T-cell (primary cell): ENCODE results near the gene ADAM33. TPM values are rescaled to one million over a fixed set of nuclear protein-coding genes. Genes with fewer than 3 reads are reported as not detected.

Experiments used
- ATAC-seq, 4 experiments: fragments of 200-7000 bp in 3 of 4; fragments of 150-1000 bp in 1 of 4; cut with Tn5 transposase; replicated peaks in 1 of 4; 1 replicate in 3 of 4; 2 replicates in 1 of 4; pipeline ENCODE4 v1.10.0; 2021; ENCODE audit warnings: moderate library complexity in 3 of 4, mild to moderate bottlenecking in 2 of 4, moderate number of reproducible peaks in 1 of 4
- CTCF ChIA-PET, 2 donors: fragments of 300-600 bp; sonication (Branson Sonifier 250); formaldehyde crosslinking; loops; one replicate each; lab custom pipeline; 2022; ENCODE audit warnings: antibody characterized with exemption in 2 of 2; lab: Charles Lee
- POLR2A ChIA-PET, 2 donors: fragments of 300-600 bp; sonication (Branson Sonifier 250); formaldehyde crosslinking; loops; one replicate each; lab custom pipeline; 2022; ENCODE audit warnings: antibody characterized with exemption in 2 of 2; lab: Charles Lee
- DNase-seq, 35 experiments: peaks; one replicate each; pipeline versions ENCODE4 v3.0.0 to v3.0.0-alpha.2; 2013 to 2023
- H3K27ac ChIP-seq: one replicate; pipeline ENCODE4 v1.5.1; 2013; ENCODE audit warnings: low read length
- H3K27me3 ChIP-seq, 2 experiments: replicated peaks in 1 of 2; 1 replicate in 1 of 2; 2 replicates in 1 of 2; pipeline versions ENCODE4 v1.6.1 to v1.7.0; 2013; ENCODE audit warnings: low read length in 1 of 2, mixed read lengths in 1 of 2; ENCODE audit not compliant: control insufficient read depth in 2 of 2, insufficient read depth in 2 of 2; ENCODE audit errors: extremely low read depth in 1 of 2
- H3K36me3 ChIP-seq, 2 donors: 1 replicate in 1 of 2; 2 replicates in 1 of 2; pipeline versions ENCODE4 v1.6.1 to v1.7.0; 2013; ENCODE audit warnings: low read length in 1 of 2; ENCODE audit not compliant: control insufficient read depth in 2 of 2, insufficient read depth in 1 of 2; ENCODE audit errors: extremely low read depth in 1 of 2
- H3K4me1 ChIP-seq, 2 experiments: 1 replicate in 1 of 2; 2 replicates in 1 of 2; pipeline versions ENCODE4 v1.6.1 to v1.7.0; 2013; ENCODE audit warnings: low read length in 2 of 2, mixed read lengths in 1 of 2; ENCODE audit not compliant: insufficient read depth in 2 of 2, control insufficient read depth in 1 of 2; ENCODE audit errors: extremely low read depth in 1 of 2
- H3K4me3 ChIP-seq, 2 donors: 1 replicate in 1 of 2; 2 replicates in 1 of 2; pipeline versions ENCODE4 v1.5.1 to v1.7.0; 2013; ENCODE audit warnings: mild to moderate bottlenecking in 2 of 2, low read length in 1 of 2, moderate library complexity in 1 of 2; ENCODE audit not compliant: control insufficient read depth in 1 of 2; ENCODE audit errors: extremely low read depth in 1 of 2
- H3K9me3 ChIP-seq: 2 replicates; pipeline ENCODE4 v1.7.0; 2013
- H3K27ac Mint-ChIP-seq, 2 donors: one replicate each; pipeline ENCODE4 v1.8.0; 2020 to 2021; ENCODE audit warnings: mild to moderate bottlenecking in 2 of 2, mixed read lengths in 2 of 2
- H3K27me3 Mint-ChIP-seq, 2 donors: one replicate each; pipeline ENCODE4 v1.8.0; 2021 to 2022; ENCODE audit warnings: mixed read lengths in 2 of 2
- H3K36me3 Mint-ChIP-seq: one replicate; pipeline ENCODE4 v1.8.0; 2021; ENCODE audit warnings: mixed read lengths
- H3K4me1 Mint-ChIP-seq, 3 donors: one replicate each; pipeline ENCODE4 v1.8.0; 2020 to 2022; ENCODE audit warnings: mixed read lengths in 3 of 3, mild to moderate bottlenecking in 1 of 3
- H3K4me3 Mint-ChIP-seq, 3 donors: one replicate each; pipeline ENCODE4 v1.8.0; 2020 to 2022; ENCODE audit warnings: mild to moderate bottlenecking in 3 of 3, mixed read lengths in 3 of 3, moderate library complexity in 3 of 3
- H3K9me3 Mint-ChIP-seq, 3 donors: one replicate each; pipeline ENCODE4 v1.8.0; 2020 to 2022; ENCODE audit warnings: mixed read lengths in 3 of 3
- WGBS: methylation state at CpG from one replicate; pipeline ENCODE4 v1.1.5; 2013; ENCODE audit warnings: missing lambda C conversion rate; ENCODE audit not compliant: insufficient coverage; 5-methylcytosine and 5-hydroxymethylcytosine counted together
- total RNA-seq, 35 experiments: library from RNA in 6 of 35; stranded (reverse) in 6 of 35; fragments of 120-200 nt in 1 of 35; gene quantifications; one replicate each; pipeline versions ENCODE4 v1.2.1 to v1.2.4 and lab custom pipeline; 2013 to 2026

ADAM33 gene
- total RNA-seq, 5 donors from 2014 or later (not counting 1 experiment from before 2014, with no cell fraction given): not detected

- H3K27me3 Mint-ChIP-seq: peaks cover 3 to 16% of the 10 kb centered on the region in 2 donors
- no peaks in the 10 kb centered on the region for H3K9me3 ChIP-seq
- WGBS: 83% methylated on average over 2 of the region's 2 CpGs
- ChIA-PET CTCF (no interaction called here), POLR2A (no interaction called here)
- no peak overlapping the region for H3K4me3 ChIP-seq
- H3K27ac ChIP-seq: no peak overlapping the region
- peaks cover 0 to 1% of the 10 kb centered on the region in 2 donors for H3K36me3 ChIP-seq
- H3K36me3 Mint-ChIP-seq: peaks cover 17% of the 10 kb centered on the region
- H3K4me1 Mint-ChIP-seq: peaks cover 0 to 15% (median 7%) of the 10 kb centered on the region in 3 donors
- peaks cover 0 to 9% of the 10 kb centered on the region in 2 experiments for H3K4me1 ChIP-seq
- ATAC-seq (no peak), DNase-seq (no peak)
- H3K27ac Mint-ChIP-seq: no peak overlapping the region
- peaks cover 0 to 20% of the 10 kb centered on the region in 2 experiments for H3K27me3 ChIP-seq
- H3K4me3 Mint-ChIP-seq: no peak overlapping the region
- peaks cover 5 to 14% (median 5%) of the 10 kb centered on the region in 3 donors for H3K9me3 Mint-ChIP-seq
Measured at GRCh38 chr20:3653921-3654320, 27.9 kb downstream of the ADAM33 start.

GRCh38 chr20:3652676-3653596 is 28.9 kb downstream of the ADAM33 start:
- no peaks in the 10 kb centered on the region for H3K9me3 ChIP-seq
- H3K27me3 ChIP-seq: peaks cover 0 to 10% of the 10 kb centered on the region in 2 experiments
- peaks cover 0 to 5% of the 10 kb centered on the region in 2 donors for H3K36me3 ChIP-seq
- CTCF ChIA-PET: no interaction called here
- peaks cover 25% of the 10 kb centered on the region for H3K36me3 Mint-ChIP-seq
- peaks cover 0 to 8% of the 10 kb centered on the region in 2 donors for H3K27me3 Mint-ChIP-seq
- no peak overlapping the region for H3K4me3 Mint-ChIP-seq
- POLR2A ChIA-PET: no interaction called here
- H3K4me1 Mint-ChIP-seq: peaks cover 0 to 12% (median 4%) of the 10 kb centered on the region in 3 donors
- H3K27ac ChIP-seq: no peak overlapping the region
- DNase-seq (no peak), ATAC-seq (no peak)
- peak overlapping the region in 1 of 2 donors; percentile 24 for H3K27ac Mint-ChIP-seq
- H3K9me3 Mint-ChIP-seq: peaks cover 5 to 14% (median 5%) of the 10 kb centered on the region in 3 donors
- H3K4me1 ChIP-seq: peaks cover 0 to 9% of the 10 kb centered on the region in 2 experiments
- 86% methylated on average over 3 of the region's 10 CpGs for WGBS
- no peak overlapping the region for H3K4me3 ChIP-seq

- Histone ChIP-seq H3K4me3 (no peak overlapping the region), H3K9me3 (no peaks in the 10 kb centered on the region), H3K36me3 (peaks cover 0 to 5% of the 10 kb centered on the region in 2 donors), H3K27me3 (peaks cover 0 to 5% of the 10 kb centered on the region in 2 experiments), H3K4me1 (peaks cover 0 to 9% of the 10 kb centered on the region in 2 experiments), H3K27ac (no peak overlapping the region)
- ChIA-PET CTCF (no interaction called here), POLR2A (no interaction called here)
- H3K4me3 Mint-ChIP-seq: no peak overlapping the region
- peak overlapping the region in 1 of 2 donors; percentile 24 for H3K27ac Mint-ChIP-seq
- peaks cover 0 to 1% of the 10 kb centered on the region in 2 donors for H3K27me3 Mint-ChIP-seq
- H3K4me1 Mint-ChIP-seq: peaks cover 0 to 12% (median 4%) of the 10 kb centered on the region in 3 donors
- DNase-seq: no peak
- peaks cover 5 to 14% (median 5%) of the 10 kb centered on the region in 3 donors for H3K9me3 Mint-ChIP-seq
- no peak for ATAC-seq
- peaks cover 29% of the 10 kb centered on the region for H3K36me3 Mint-ChIP-seq
- whole genome bisulfite sequencing: 90% methylated on average over 5 of the region's 9 CpGs
Measured at GRCh38 chr20:3652221-3652620, 29.6 kb downstream of the ADAM33 start.

- Mint-ChIP-seq H3K36me3 (peaks cover 35% of the 10 kb centered on the region), H3K27ac (no peak overlapping the region), H3K9me3 (peaks cover 5 to 14% (median 5%) of the 10 kb centered on the region in 3 donors), H3K27me3 (no peaks in the 10 kb centered on the region), H3K4me1 (peaks cover 0 to 12% (median 4%) of the 10 kb centered on the region in 3 donors), H3K4me3 (no peak overlapping the region)
- Histone ChIP-seq H3K27me3 (peaks cover 0 to 4% of the 10 kb centered on the region in 2 experiments), H3K27ac (no peak overlapping the region), H3K4me1 (peaks cover 0 to 9% of the 10 kb centered on the region in 2 experiments), H3K36me3 (peaks cover 0 to 10% of the 10 kb centered on the region in 2 donors), H3K9me3 (no peaks in the 10 kb centered on the region), H3K4me3 (no peak overlapping the region)
- ChIA-PET POLR2A (no interaction called here), CTCF (no interaction called here)
- DNase-seq (no peak), ATAC-seq (no peak)
- 85% methylated on average over 9 of the region's 9 CpGs for WGBS
Measured at GRCh38 chr20:3651204-3651962, 30.4 kb downstream of the ADAM33 start.

DNA sequence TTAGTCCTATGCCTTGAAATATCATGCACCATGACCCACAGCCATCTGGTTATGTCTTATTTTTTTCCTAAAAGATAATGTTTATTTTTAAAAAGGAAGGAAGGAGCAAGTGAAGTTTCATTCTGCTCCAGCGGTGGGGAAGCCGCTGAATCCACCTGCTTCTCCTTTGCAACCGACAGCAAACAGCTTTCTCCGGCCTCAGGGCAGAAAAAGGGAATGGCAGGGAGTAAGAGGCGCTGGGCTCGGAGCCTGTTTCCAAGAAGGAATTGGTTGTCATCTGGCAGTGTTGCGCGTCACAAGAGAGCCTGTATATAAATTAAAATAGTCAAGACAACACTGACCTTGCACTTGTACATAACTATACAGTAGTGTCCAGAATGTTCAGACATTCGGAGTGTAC is 32.9 kb downstream of the ADAM33 start:
- H3K9me3 Mint-ChIP-seq: peaks cover 5 to 14% (median 5%) of the 10 kb centered on the region in 3 donors
- POLR2A ChIA-PET: no interaction called here
- Histone ChIP-seq H3K27me3 (no peaks in the 10 kb centered on the region), H3K4me3 (no peak overlapping the region), H3K36me3 (peaks cover 9 to 26% of the 10 kb centered on the region in 2 donors), H3K27ac (no peak overlapping the region), H3K9me3 (no peaks in the 10 kb centered on the region), H3K4me1 (peaks cover 0 to 9% of the 10 kb centered on the region in 2 experiments)
- no peak overlapping the region for H3K4me3 Mint-ChIP-seq
- 98% methylated on average over 5 of the region's 9 CpGs for WGBS
- DNase-seq: no peak
- H3K27me3 Mint-ChIP-seq: no peaks in the 10 kb centered on the region
- H3K36me3 Mint-ChIP-seq: peaks cover 50% of the 10 kb centered on the region
- no peak overlapping the region for H3K27ac Mint-ChIP-seq
- no peak for ATAC-seq
- CTCF ChIA-PET: no interaction called here
- H3K4me1 Mint-ChIP-seq: peaks cover 0 to 12% (median 4%) of the 10 kb centered on the region in 3 donors

DNA sequence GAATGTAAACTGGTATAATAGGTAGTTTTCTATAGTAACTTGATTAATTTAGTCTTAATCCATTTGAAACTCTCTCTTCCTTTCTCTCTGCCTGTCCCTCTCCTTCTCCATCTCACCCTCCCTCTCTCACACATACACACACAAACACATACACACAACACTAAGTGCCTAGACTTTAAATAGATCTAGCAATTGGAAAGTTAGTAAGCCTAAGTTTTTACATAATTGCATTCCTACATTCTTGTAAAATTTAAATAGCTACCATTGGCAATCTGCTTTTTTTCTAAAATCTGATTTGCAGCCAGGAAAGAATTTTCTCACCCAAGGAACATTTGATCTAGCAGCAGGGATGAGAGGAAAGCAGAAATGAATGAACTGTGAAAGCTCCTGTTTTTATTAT is 34.3 kb downstream of the ADAM33 start:
- H3K36me3 ChIP-seq: peaks cover 12 to 29% of the 10 kb centered on the region in 2 donors
- ChIA-PET POLR2A (no interaction called here), CTCF (no interaction called here)
- peaks cover 0 to 4% (median 2%) of the 10 kb centered on the region in 3 donors for H3K9me3 Mint-ChIP-seq
- H3K4me3 Mint-ChIP-seq: no peak overlapping the region
- H3K27ac Mint-ChIP-seq: no peak overlapping the region
- H3K27me3 Mint-ChIP-seq: no peaks in the 10 kb centered on the region
- no peaks in the 10 kb centered on the region for H3K4me1 ChIP-seq
- H3K4me3 ChIP-seq: no peak overlapping the region
- no peaks in the 10 kb centered on the region for H3K27me3 ChIP-seq
- peaks cover 0 to 5% (median 0%) of the 10 kb centered on the region in 3 donors for H3K4me1 Mint-ChIP-seq
- ATAC-seq (no peak), DNase-seq (no peak)
- no peak overlapping the region for H3K27ac ChIP-seq
- no peaks in the 10 kb centered on the region for H3K9me3 ChIP-seq
- H3K36me3 Mint-ChIP-seq: peaks cover 51% of the 10 kb centered on the region
